ENCODE data around the gene SMYD1.
A peak's percentile ranks its signal among the peaks of the same experiment; 100 is the strongest.

Gene SMYD1

GRCh38 chr2:88022669-88022921 lies 45.0 kb upstream of the SMYD1 start:
- H3K79me1 ChIP-seq (ENCODE audit: low read depth, low read length), result no peaks in the 10 kb centered on the region
- no peak overlapping the region for H4K8ac ChIP-seq (ENCODE audit: low read depth, low read length)
- H3K36me3 ChIP-seq (replicated peaks in 1 of 2; ENCODE audit: control insufficient read depth in 2 of 2, insufficient read depth in 2 of 2, low read length in 2 of 2), result peaks cover 0 to 14% of the 10 kb centered on the region in 2 donors
- DNase-seq (ENCODE audit: low spot score), result no peak
- H3K23ac ChIP-seq (ENCODE audit: low read depth, low read length, poor library complexity), result no peak overlapping the region
- no CpG with 5 or more reads among the region's 5 CpGs for WGBS, 2 donors (ENCODE audit: extremely low coverage in 2 of 2, insufficient read length in 2 of 2, insufficient replicate concordance in 1 of 2)
- no peaks in the 10 kb centered on the region for H3K27me3 ChIP-seq (ENCODE audit: control insufficient read depth in 3 of 3, insufficient read depth in 3 of 3, low read depth in 1 of 3, low read length in 3 of 3)
- H3K4me1 ChIP-seq (ENCODE audit: control insufficient read depth in 2 of 2, insufficient read depth in 1 of 2, low read depth in 1 of 2, low read length in 2 of 2), result peaks cover 2 to 15% of the 10 kb centered on the region in 2 donors
- H4K91ac ChIP-seq (ENCODE audit: low read depth, low read length, poor library complexity), result no peak overlapping the region
- H3K27ac ChIP-seq (replicated peaks; ENCODE audit: low read length), result no peak overlapping the region
- no peak overlapping the region for H2AK5ac ChIP-seq (ENCODE audit: low read depth, low read length)
- H3K4me2 ChIP-seq (ENCODE audit: insufficient read depth, low read length, poor library complexity, severe bottlenecking), result no peak overlapping the region
- no peak overlapping the region for H3K4ac ChIP-seq (ENCODE audit: low read length)
- no peak overlapping the region for H3K18ac ChIP-seq (ENCODE audit: low read length)
- H2AFZ ChIP-seq (ENCODE audit: low read length), result no peak overlapping the region
- H2BK15ac ChIP-seq (ENCODE audit: low read length), result no peak overlapping the region
- H3K9me3 ChIP-seq (replicated peaks in 1 of 2; ENCODE audit: control insufficient read depth in 2 of 2, insufficient read depth in 1 of 2, low read depth in 1 of 2, low read length in 2 of 2), result no peaks in the 10 kb centered on the region
- H3K4me3 ChIP-seq (ENCODE audit: low read length in 2 of 2), result no peak overlapping the region
- no peak overlapping the region for H2BK5ac ChIP-seq (ENCODE audit: low read length)
- no peak overlapping the region for H3K9ac ChIP-seq (ENCODE audit: low read depth, low read length, poor library complexity)
- no peak overlapping the region for H3K14ac ChIP-seq (ENCODE audit: low read length)
- H2BK120ac ChIP-seq (ENCODE audit: low read depth, low read length), result no peak overlapping the region
- no peak overlapping the region for H2BK12ac ChIP-seq (ENCODE audit: low read length)

- Histone ChIP-seq H3K27me3 (ENCODE audit: control insufficient read depth in 3 of 3, insufficient read depth in 3 of 3, low read depth in 1 of 3, low read length in 3 of 3) (no peaks in the 10 kb centered on the region), H3K4me2 (ENCODE audit: insufficient read depth, low read length, poor library complexity, severe bottlenecking) (no peak overlapping the region), H3K4me1 (ENCODE audit: control insufficient read depth in 2 of 2, insufficient read depth in 1 of 2, low read depth in 1 of 2, low read length in 2 of 2) (peaks cover 0 to 1% of the 10 kb centered on the region in 2 donors), H2BK5ac (ENCODE audit: low read length) (no peak overlapping the region), H2BK12ac (ENCODE audit: low read length) (no peak overlapping the region), H3K4ac (ENCODE audit: low read length) (no peak overlapping the region), H3K4me3 (ENCODE audit: low read length in 2 of 2) (no peak overlapping the region), H3K14ac (ENCODE audit: low read length) (no peak overlapping the region), H3K79me1 (ENCODE audit: low read depth, low read length) (no peaks in the 10 kb centered on the region), H4K91ac (ENCODE audit: low read depth, low read length, poor library complexity) (no peak overlapping the region), H2BK15ac (ENCODE audit: low read length) (no peak overlapping the region), H3K18ac (ENCODE audit: low read length) (no peak overlapping the region), H3K9me3 (replicated peaks in 1 of 2; ENCODE audit: control insufficient read depth in 2 of 2, insufficient read depth in 1 of 2, low read depth in 1 of 2, low read length in 2 of 2) (no peaks in the 10 kb centered on the region), H2AFZ (ENCODE audit: low read length) (peak overlapping the region; percentile 30), H2BK120ac (ENCODE audit: low read depth, low read length) (no peak overlapping the region), H3K27ac (replicated peaks; ENCODE audit: low read length) (no peak overlapping the region), H3K36me3 (replicated peaks in 1 of 2; ENCODE audit: control insufficient read depth in 2 of 2, insufficient read depth in 2 of 2, low read length in 2 of 2) (peaks cover 3 to 33% of the 10 kb centered on the region in 2 donors), H4K8ac (ENCODE audit: low read depth, low read length) (no peak overlapping the region), H2AK5ac (ENCODE audit: low read depth, low read length) (no peak overlapping the region), H3K23ac (ENCODE audit: low read depth, low read length, poor library complexity) (no peak overlapping the region), H3K9ac (ENCODE audit: low read depth, low read length, poor library complexity) (no peak overlapping the region)
- DNase-seq (ENCODE audit: low spot score), result no peak
- WGBS, 2 donors (ENCODE audit: extremely low coverage in 2 of 2, insufficient read length in 2 of 2, insufficient replicate concordance in 1 of 2), result no CpG with 5 or more reads among the region's 6 CpGs
Observed at GRCh38 chr2:88024509-88024908, 43.1 kb upstream of the SMYD1 start.

- H3K27me3 ChIP-seq (ENCODE audit: control insufficient read depth in 3 of 3, insufficient read depth in 3 of 3, low read depth in 1 of 3, low read length in 3 of 3), result no peaks in the 10 kb centered on the region
- H2BK5ac ChIP-seq (ENCODE audit: low read length), result no peak overlapping the region
- no peaks in the 10 kb centered on the region for H3K9me3 ChIP-seq (replicated peaks in 1 of 2; ENCODE audit: control insufficient read depth in 2 of 2, insufficient read depth in 1 of 2, low read depth in 1 of 2, low read length in 2 of 2)
- no CpG with 5 or more reads among the region's 10 CpGs for WGBS, 2 donors (ENCODE audit: extremely low coverage in 2 of 2, insufficient read length in 2 of 2, insufficient replicate concordance in 1 of 2)
- no peak overlapping the region for H3K4me2 ChIP-seq (ENCODE audit: insufficient read depth, low read length, poor library complexity, severe bottlenecking)
- no peak overlapping the region for H4K8ac ChIP-seq (ENCODE audit: low read depth, low read length)
- no peaks in the 10 kb centered on the region for H3K79me1 ChIP-seq (ENCODE audit: low read depth, low read length)
- H2BK120ac ChIP-seq (ENCODE audit: low read depth, low read length), result no peak overlapping the region
- H3K14ac ChIP-seq (ENCODE audit: low read length), result no peak overlapping the region
- H3K9ac ChIP-seq (ENCODE audit: low read depth, low read length, poor library complexity), result no peak overlapping the region
- no peak overlapping the region for H3K4me3 ChIP-seq (ENCODE audit: low read length in 2 of 2)
- no peak overlapping the region for H4K91ac ChIP-seq (ENCODE audit: low read depth, low read length, poor library complexity)
- H3K23ac ChIP-seq (ENCODE audit: low read depth, low read length, poor library complexity), result no peak overlapping the region
- H3K4me1 ChIP-seq (ENCODE audit: control insufficient read depth in 2 of 2, insufficient read depth in 1 of 2, low read depth in 1 of 2, low read length in 2 of 2), result no peaks in the 10 kb centered on the region
- no peak overlapping the region for H3K27ac ChIP-seq (replicated peaks; ENCODE audit: low read length)
- no peak overlapping the region for H3K18ac ChIP-seq (ENCODE audit: low read length)
- H2BK12ac ChIP-seq (ENCODE audit: low read length), result no peak overlapping the region
- no peak for DNase-seq (ENCODE audit: low spot score)
- no peak overlapping the region for H2AK5ac ChIP-seq (ENCODE audit: low read depth, low read length)
- H3K36me3 ChIP-seq (replicated peaks in 1 of 2; ENCODE audit: control insufficient read depth in 2 of 2, insufficient read depth in 2 of 2, low read length in 2 of 2), result peaks cover 3 to 64% of the 10 kb centered on the region in 2 donors
- H2AFZ ChIP-seq (ENCODE audit: low read length), result no peak overlapping the region
- no peak overlapping the region for H3K4ac ChIP-seq (ENCODE audit: low read length)
- no peak overlapping the region for H2BK15ac ChIP-seq (ENCODE audit: low read length)
Observed at GRCh38 chr2:88027697-88028389, 39.8 kb upstream of the SMYD1 start.

DNA sequence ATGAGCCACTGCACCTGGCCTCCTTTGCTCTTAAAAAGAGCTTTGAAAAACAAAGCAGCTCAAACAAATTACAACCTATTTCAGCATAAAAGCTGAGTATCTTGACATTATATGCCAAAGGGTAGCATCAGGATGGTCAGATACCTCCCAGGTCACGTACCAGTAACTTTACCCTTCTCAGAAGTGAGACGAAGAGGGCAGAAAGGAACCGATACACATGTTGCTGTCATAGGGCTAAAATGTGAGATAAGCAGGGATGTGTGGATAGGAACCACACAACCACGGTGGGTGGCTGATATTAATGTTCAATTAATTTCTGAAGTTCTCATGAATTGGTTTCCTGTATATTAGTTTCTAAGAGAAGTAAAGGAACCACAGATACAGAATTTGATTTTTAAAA lies 38.7 kb upstream of the SMYD1 start:
- Histone ChIP-seq H3K23ac (ENCODE audit: low read depth, low read length, poor library complexity) (no peak overlapping the region), H2AK5ac (ENCODE audit: low read depth, low read length) (no peak overlapping the region), H3K36me3 (replicated peaks in 1 of 2; ENCODE audit: control insufficient read depth in 2 of 2, insufficient read depth in 2 of 2, low read length in 2 of 2) (peaks cover 3 to 73% of the 10 kb centered on the region in 2 donors), H3K27ac (replicated peaks; ENCODE audit: low read length) (no peak overlapping the region), H3K4me2 (ENCODE audit: insufficient read depth, low read length, poor library complexity, severe bottlenecking) (no peak overlapping the region), H2BK120ac (ENCODE audit: low read depth, low read length) (no peak overlapping the region), H3K18ac (ENCODE audit: low read length) (no peak overlapping the region), H3K14ac (ENCODE audit: low read length) (no peak overlapping the region), H3K27me3 (ENCODE audit: control insufficient read depth in 3 of 3, insufficient read depth in 3 of 3, low read depth in 1 of 3, low read length in 3 of 3) (no peaks in the 10 kb centered on the region), H3K4me1 (ENCODE audit: control insufficient read depth in 2 of 2, insufficient read depth in 1 of 2, low read depth in 1 of 2, low read length in 2 of 2) (no peaks in the 10 kb centered on the region), H3K79me1 (ENCODE audit: low read depth, low read length) (no peaks in the 10 kb centered on the region), H4K91ac (ENCODE audit: low read depth, low read length, poor library complexity) (no peak overlapping the region), H2BK15ac (ENCODE audit: low read length) (no peak overlapping the region), H3K4ac (ENCODE audit: low read length) (no peak overlapping the region), H2BK5ac (ENCODE audit: low read length) (no peak overlapping the region), H3K9ac (ENCODE audit: low read depth, low read length, poor library complexity) (no peak overlapping the region), H3K4me3 (ENCODE audit: low read length in 2 of 2) (no peak overlapping the region), H4K8ac (ENCODE audit: low read depth, low read length) (no peak overlapping the region), H2AFZ (ENCODE audit: low read length) (no peak overlapping the region), H3K9me3 (replicated peaks in 1 of 2; ENCODE audit: control insufficient read depth in 2 of 2, insufficient read depth in 1 of 2, low read depth in 1 of 2, low read length in 2 of 2) (no peaks in the 10 kb centered on the region), H2BK12ac (ENCODE audit: low read length) (no peak overlapping the region)
- no peak for DNase-seq (ENCODE audit: low spot score)
- no CpG with 5 or more reads among the region's 4 CpGs for WGBS, 2 donors (ENCODE audit: extremely low coverage in 2 of 2, insufficient read length in 2 of 2, insufficient replicate concordance in 1 of 2)
